Measurements from ENCODE around the gene CNTFR.
A peak's percentile ranks its signal among the peaks of the same experiment; 100 is the strongest.

Gene CNTFR

DNA sequence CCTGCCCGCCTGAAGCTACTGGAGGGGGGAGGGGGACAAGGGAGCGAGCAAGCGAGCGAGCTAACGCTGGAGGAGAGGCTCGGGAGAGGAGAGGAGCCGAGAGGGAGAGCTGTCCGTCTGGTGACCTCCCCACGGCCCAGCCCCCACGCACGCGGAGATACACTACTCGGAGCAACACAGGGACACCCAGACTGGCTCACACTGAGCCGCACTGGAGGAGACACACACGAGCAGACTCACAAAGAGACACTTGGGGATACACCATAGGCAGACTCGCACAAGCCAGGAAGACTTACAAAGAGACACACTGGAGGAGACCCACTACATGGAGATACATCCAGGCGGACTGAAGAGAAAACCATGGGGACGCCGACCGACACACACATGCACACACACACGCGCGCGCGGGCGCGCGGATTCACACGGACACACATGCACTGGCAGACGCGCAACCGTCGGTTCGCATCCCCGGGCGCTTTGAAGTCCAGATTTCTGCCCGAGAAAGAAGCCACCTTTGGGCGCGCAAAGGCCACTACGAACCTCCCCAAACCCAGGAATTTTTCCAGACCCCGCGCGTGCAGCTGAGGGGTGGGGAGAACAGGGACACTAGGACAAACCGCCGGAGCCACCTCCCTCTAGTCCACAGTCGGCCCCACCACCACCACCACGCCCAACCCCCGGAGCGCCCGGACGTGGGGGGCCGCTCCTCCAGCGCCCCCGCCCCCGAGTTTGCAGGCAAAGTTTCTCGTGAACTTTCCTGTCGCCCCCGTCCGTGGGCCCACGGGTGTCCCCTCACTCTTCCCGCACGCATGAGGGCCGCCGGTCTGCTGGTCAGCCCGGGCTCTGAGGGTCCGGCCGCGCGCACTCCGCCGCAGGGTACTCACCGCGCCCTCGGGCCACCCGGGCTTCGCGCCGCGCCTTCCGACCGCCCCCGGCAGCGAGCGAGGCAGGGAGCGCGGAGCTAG is 571 bp downstream of the CNTFR start:
- DNase-seq = no peak

DNA sequence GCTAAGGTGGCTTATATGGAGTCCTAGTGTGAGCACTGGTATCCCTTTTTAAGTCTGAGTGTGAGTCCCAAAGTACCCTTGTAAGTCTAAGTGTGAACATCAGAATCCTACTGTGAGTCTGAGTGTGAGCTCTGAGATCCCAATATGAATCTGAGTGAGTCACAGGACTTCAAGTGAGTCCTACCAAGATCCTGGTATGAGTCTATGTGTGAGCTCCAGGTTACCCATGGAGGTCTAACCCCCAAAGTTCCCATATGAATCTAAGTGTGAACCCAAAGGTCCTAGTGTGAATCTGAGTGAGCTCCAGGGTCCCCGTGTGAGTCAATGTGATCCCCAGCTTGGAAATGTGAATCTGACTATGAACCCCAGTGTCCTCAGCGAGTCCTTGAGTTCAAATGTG is 2.3 kb downstream of the CNTFR start:
- DNase-seq = no peak

DNA sequence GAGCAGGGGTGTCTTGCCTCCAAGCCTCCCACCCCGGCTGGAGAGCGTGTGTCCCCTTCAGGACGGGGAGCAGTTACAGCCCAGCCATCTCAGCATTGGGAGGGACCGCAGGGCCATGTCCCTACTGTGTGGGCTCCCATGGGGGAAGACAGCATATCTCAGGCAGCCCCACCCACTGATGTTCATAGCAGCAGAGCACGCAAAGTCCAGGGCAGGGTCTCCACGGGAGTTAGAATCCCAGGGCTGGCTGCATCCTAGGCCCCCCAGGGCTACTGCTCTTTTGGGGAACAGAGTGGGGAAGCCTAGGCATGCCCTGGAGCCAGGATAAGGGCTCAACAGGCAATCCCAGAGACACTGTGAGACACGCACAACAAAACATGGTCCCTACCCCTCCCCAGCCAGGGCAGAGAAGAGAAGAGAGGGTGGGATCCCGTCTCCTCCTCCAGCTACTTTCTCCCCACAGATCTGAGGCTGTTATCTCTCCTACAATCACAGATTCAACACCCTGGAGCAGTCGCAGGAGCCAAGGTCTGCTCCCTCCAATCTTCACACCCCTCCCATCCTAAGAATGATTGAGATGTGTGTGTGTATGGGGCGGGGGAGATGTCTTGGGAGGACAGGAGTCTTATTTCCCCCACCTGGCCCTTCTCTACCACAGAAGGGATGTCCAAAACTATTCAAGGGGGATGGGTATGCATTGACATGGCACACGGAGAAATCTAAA is 3.4 kb downstream of the CNTFR start:
- no peak for DNase-seq

DNA sequence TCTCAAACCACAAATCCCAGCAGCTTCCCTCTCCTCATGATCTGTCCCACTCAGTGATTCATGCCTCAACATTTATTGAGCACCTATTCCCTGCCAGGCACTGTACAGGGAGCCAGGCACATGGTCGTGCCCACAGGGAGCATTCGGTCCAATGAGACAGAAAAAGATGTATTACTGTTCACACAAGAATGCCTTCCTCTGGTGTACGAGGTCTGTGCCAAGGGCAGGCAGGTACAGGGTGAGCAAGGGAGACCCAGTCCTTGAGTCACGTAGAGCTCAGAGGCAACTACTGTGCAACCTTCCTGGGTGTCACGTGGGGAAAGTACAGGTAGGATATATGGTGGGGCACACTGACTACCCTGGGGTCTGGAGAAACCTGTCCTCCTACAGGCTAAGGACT is 4.6 kb downstream of the CNTFR start:
- DNase-seq = no peak

DNA sequence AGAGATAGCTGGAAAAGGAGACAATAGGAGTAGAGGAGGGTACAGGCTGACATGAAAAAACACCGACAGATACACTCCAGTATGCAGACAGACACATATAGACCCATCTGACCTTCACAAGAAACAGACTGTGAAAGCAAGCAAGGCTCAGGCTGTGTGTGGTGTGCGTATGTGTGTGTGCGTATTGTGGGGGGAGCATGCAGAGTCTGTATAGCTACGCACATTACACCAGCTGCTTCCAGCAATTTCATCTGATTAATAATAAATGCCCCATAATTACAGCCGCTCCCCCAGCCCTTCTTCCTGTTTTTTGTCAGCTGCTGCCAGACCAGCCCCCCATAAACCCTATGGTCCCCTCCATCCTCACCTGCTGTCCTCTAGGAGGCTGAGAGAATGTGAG is 6.7 kb downstream of the CNTFR start:
- DNase-seq = no peak

DNA sequence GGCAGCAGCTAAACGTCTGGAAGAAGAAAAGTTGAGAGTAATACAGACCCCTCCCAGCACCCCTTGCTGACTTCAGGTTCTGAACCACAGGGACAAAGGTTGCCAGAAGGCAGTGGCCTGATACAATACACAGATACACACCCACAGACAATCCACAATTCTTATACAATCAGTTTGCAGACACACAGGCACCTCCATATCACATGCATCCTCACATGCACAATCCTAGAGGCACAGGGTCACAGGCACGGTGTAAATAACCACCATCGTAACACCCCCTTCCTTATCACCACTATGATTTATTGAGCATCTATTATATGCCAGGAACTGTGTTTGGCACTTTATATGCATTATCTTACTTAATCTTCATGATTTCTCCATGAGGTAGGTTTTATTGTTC is 8.2 kb downstream of the CNTFR start:
- no peak for DNase-seq

DNA sequence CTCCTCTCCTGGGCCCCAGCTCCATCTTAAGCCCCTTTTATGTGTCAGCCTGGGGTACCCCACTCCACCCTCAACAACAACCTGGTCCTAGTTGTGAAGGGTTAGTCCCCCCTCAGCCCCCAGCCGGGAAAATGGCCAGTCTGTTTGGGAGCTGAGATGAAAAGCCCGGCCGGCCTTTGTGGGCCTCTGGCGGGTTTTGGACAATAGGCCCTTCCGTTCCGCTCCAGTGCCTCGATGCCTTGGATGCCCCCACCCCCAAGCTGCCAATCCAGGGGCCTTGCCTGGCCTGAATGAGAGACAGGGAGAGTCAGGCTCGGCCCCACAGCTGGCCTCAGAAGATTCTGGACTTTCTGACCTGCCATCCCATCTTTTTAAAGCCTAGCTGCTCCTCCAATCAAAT is 9.2 kb downstream of the CNTFR start:
- DNase-seq = no peak

DNA sequence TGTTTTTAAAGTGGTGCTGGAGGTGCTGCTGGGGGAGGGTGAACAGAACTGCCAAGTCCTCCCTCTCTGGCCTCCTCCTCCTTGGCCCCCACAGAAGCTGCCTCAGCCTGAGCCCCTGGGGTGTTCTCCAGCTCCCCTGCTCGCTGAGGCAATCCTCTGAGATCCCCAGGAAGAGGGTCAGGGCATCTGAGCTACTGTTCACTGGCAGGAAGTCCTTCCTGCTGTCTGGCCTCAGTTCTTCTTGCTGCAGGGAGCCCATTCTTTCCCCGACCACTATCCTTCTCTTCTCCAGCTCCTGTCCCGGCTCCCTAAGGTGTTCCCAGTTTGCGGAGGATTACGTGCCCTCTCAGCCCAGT is 9.7 kb downstream of the CNTFR start:
- DNase-seq = no peak

DNA sequence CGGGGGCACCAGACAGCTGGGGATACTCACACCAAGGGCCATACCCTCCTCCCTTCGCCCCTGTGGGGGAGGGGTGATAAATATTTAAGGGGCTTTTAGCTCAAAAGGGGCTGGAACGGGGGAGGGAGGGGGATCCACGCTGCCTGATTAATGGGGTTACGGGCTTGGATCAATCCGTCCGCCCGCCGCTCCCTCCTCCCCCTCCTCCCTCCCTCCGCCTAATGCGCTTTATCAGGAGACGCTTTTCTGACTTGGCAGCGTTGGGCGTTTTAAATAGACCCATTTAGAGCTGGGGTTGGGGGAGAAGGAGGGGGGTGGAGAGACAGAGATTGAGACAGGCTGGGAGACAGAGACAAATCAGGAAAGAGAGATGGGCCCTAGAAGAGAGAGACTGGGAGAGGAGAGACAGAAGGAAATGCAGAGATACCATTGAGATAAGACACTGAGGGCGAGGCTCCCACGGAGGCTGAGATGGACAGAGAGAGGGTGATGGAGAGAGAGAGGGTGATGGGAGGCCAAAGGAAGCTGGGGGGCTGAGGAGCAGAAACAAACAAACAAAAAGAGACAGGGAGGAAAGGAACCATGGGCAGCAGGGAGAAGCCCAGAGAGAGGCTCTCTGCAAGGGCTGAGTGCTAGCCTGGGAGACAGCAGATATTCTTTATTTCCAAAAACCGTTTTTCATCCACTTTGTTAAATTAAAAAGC is 10.3 kb downstream of the CNTFR start:
- no peak for DNase-seq

DNA sequence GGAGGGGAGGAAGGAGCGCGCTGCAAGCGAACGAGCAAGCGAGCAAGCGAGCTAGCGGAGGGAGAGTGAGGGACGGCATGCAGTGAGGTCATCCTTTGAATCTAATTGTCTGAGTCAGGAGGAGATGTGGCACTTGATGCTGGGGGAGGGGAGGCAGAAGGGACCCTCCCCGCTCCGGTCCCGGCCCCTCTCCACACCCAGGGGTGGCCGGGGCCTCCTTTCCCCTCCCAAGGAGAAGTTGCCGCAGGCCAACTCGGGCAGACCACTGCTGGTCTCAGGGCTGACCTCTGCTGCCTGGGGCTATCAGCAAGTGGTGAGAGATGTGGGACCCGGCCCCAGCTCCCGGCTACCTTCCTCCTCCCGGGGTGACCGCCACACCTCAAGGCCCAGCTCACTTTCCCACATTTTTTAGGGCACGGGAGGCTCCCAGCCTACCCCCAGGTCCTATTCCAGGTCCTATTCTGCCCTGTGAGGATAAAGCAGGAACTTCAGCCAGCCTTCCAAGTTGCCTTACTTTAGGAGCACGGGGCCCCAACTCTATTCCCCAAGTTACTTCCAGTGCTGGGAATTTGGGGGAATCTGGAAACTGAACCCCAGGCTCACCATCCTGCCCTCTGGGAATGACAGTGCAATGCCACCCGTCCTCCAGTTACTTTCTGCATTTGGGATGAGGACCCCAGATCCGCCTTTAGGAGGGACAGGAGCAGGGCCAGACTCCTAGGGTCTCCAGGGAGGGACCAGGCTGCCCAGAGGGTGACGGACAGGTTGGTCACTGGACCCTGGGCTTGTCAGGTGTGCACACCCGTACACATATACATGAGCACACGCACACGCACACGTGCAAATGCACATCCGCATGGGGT is 11.1 kb downstream of the CNTFR start:
- DNase-seq = peak in 1 of 5 experiments; percentile 12

DNA sequence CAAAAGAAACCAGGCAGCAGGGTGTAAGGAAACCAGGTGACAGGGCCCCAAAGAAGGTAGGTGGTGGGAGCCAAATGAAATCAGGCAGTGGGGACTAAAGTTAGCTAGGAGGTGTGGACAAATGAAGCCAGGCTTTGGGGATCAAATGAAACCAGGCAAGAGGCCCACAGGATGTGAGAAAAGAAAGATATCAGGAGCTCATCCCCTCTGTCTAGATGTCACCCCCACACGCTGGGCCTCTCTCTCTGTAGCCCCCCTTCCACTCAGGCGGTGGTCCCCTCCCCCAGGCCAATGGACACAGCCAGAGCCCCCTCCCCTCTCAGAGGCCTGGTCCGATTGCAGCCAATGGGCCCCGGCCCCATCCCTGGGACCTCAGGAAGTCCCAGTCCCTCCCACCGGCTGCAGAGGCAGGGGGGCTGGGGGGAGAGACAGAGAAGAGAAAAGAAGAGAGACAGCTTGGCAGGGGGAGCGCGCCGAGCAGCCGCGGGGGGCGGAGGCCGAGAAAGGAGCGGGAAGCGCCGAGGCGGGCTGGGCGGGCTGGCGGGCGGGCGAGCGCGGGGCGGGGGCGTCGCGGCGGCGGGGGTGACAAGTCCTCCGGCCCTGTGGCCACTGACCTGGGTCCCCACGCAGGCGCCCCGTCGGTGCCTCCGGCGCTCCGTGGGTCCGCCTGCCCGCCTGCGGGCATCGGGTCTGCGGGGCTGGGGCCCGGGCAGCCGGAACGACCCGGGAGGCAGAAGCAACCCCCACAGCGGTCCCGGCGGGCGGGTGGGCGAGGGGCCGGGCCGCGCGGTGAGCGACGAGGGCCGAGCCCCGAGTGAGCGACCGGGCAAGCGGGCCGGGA is 11.9 kb downstream of the CNTFR start:
- DNase-seq = no peak

DNA sequence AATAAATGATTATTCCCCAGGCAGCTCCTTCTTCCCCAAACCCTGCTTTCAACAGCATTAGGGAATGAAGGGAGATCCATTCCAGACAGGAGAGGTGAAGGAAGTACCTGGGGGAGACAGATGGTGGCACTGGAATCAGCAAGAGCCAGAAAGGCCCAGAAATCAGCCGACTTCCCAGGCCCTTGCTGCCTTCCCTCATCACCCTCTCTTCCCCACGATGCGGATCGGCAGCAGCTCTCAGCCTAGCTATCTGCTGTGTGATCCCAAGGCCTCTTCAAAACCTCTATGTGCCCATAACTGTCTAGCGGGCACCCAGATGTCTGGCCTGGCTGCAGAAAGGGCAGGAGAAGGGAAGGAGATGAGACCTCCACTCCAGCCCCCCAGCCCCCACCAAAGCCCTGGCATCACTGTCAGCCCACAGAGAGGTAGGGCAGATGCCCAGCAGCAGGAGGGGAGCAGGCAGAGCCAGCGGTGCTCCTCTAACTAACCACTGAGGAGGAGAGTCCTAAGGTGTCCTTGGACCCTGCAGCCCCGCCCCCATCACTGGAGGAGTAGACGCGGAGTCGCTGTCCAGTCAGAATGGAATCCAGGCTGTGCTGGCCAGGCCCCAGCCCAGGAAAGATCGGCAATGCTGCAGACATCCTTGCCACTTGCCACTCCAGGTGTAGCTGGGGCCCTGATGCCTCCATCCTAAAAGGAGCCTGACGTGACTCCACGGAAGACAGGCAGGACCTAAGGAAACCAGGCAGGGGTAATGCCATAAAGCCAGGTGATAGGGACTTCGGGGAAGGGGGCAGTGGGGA is 12.7 kb downstream of the CNTFR start:
- no peak for DNase-seq

DNA sequence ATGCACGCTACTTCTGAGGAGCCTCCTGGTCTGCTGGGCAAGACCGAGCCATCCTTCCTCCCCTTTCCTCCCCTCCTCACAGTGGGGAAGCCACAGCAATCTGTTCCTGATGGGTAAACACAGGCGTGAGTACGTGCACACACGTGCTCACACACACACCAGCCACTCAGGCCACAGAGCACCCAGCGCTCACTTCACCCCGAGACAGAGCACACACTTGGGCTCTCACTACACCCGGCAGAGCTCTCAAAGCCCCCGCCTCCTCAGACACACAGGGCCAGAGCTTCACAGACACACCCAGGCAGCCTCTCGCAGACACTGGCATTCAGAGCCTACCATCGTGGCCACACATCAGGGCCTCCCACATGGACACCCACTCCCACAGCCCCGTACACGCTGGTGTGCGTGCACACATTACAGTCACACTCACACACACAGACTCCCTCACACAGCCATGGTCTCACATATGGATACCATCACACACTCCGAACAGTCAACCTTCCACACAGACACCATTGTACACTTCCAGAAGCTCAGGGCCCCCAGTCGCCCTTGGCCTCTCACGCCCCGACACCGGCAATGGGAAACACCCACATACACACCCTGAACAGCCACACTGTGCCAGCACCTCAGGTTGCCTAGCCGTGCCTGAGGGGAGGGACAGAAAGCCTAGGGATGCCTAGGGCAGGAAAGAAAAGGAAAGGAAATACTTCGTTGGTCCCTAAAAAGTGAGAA is 13.5 kb downstream of the CNTFR start:
- no peak for DNase-seq

DNA sequence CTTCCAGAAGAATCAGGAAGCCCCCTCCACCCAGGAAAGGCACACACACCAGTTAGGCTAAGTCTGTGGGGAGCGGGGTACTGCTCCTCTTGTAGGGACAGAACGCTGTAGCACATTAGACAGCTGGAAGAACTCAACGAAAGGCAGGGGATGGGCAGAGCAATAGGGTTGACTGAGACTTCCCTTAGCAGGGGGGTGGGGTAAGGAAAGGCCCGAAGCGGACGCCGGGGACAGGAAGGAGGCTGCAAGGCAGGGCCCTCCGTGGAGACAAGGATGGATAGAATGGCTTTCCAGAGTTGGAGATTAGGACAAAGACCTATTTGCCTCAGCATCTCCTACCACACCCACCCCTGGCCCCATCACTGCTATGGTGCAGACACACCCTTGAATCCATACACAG is 14.3 kb downstream of the CNTFR start:
- no peak for DNase-seq

DNA sequence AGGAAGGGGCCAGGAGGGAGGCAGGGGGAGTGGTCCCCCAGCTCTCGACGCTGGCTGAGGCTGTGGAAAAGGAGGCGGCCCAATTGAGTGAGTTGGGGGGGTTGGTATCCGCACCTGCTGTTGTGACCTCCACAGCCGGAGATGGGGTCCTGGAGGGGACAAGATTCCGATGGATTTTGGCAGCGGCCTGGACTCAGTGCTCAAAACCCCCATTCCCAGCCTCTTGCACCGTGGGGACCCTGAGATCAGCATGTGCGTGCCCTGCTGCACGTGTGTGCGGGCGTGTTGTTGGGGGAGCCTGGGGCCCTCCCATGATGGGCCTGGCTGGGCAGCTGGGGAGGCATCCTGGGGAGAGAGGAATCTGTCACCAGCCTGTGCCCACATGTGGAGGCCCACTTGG is 15.0 kb downstream of the CNTFR start:
- no peak for DNase-seq

DNA sequence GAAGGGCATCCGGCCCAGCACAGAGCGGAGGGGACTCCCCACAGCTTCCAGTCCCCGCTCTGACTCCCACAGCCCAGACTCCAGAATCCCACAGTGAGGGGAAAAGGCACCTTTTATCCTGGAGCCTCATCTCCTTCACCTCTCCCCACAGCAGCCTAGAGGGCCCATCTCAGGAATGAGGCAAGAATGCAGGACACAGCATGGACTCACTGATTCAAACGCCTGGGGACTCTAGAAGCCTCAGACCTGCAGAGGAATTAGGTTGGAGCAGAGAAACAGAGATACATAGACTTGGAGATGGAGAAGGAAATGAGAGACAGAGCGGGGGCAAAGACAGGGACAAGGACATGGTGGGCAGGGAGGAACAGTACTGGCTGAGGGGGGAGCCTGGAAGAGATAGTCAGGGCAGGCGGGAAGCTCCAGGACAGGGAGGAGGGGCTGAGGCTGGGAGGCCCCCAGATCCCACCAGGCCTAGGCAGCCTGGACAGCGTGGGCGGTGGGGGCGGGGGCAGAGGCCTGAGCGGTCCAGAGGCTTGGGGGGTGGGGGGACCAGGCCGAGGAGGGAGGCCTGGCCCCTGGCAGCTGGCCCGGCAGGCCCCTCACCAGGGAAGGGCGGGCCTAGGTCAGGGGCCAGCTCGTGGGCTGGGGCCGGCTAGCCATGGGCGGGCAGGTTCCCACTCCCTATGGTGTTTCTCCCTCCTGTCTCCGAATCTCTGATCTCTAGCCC is 15.8 kb downstream of the CNTFR start:
- no peak for DNase-seq

DNA sequence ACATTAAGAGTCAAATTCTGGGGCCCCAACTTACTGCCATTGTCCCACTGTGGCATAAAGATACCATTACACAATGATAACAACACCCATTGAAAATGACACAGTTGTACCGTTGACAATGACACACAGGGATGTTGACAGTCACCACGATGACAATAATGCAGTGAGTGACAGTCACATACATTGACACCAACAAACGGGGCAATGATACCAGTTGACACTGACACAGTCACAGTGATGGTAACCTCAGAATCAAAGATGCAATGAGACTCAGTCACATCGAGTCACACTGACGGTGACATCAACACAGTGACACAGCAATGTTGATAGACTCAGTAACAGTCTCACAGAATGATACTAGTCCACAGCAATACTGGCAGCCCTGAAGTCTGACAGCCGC is 16.9 kb downstream of the CNTFR start:
- DNase-seq = no peak

DNA sequence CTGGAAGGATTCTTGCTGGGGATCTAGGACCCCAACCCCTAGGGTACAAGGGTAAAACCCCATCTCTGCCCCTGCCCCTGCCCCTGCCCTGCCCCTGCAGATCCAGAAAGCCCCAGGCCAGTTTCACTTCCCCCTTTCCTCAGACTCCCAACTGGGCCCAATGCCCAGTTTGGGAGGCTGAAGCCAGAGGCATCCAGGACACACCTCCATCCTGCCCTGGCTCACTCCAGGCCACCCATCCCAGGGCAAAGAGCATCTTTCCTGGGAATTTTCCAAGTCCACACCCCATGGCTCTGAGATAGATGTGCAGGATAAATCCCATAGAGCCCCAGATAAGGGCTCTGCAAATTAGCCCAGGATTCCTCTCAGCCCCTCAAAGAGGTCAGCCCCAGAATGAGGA is 17.4 kb downstream of the CNTFR start:
- no peak for DNase-seq

DNA sequence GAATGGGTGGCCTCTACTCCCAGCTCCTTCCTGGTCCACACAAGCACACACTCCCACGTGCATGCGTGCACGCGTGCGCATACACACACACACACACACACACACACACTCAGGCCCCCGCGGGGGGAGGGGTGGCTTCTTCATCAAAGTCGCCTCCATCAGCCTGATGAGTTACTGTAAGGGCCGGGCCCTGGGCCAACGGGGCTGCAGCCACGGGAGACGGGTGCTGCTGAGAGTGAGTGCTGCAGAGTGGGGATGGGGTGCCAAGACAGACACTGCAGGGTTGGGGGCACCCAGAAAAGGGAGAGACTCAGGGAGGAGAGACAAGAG is 18.1 kb downstream of the CNTFR start:
- no peak for DNase-seq

Measured in T-helper 2 cell (primary cell).